SW 1271 (cell line): ENCODE results near the gene NFE2L3.

Source experiments
- DNase-seq, 2 experiments: peaks; one replicate each; lab custom pipeline; 2025; lab: John Stamatoyannopoulos, UW

NFE2L3 gene

DNA sequence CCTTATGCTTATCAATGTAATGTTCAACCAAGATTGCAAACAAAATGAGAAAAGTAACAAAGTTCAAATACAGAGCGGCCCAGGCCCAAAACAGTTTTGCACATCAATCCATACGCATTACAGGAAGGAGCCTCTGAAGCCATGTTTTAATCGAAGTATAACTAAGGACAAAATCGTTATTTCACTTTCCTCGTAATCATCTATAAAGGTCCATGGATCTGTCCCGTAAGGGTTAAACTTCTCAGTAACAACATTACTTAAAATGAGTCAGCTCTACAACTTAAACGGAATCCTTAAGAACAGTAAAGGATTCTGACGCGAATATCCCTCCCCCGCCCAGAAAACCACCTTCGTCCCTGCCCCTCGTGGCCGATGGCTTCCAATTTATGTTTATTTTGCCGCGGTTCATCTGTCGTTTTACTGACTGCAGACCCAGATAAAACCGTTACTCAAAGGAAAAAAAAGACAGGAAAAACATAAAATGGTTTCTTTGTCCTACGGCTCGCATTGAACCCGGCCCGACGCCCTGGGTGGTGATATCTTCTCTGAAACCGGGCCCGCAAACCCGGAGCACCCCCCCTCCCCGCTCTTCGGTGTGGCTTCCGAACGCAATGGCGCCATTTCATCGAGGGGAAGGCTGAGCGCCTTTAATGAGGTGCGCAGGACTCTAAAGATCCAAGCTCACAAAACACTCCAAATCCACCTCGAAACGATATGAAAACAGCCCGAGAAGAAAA, 47.5 kb downstream of the NFE2L3 start:
- DNase-seq = peak in 1 of 2 experiments; percentile 60

- DNase-seq = peak in 1 of 2 experiments; percentile 60
These were observed 48.0 kb downstream of the NFE2L3 start for GRCh38 chr7:26200038-26200443.

GRCh38 chr7:26200444-26201246, 48.6 kb downstream of the NFE2L3 start, which contains the start of gene HNRNPA2B1:
Gene HNRNPA2B1, minus strand, starts transcription at chr7:26200746. Its CDS starts 169 bp downstream, at chr7:26200577.
- peak; percentile 86 to 95 for DNase-seq

DNA sequence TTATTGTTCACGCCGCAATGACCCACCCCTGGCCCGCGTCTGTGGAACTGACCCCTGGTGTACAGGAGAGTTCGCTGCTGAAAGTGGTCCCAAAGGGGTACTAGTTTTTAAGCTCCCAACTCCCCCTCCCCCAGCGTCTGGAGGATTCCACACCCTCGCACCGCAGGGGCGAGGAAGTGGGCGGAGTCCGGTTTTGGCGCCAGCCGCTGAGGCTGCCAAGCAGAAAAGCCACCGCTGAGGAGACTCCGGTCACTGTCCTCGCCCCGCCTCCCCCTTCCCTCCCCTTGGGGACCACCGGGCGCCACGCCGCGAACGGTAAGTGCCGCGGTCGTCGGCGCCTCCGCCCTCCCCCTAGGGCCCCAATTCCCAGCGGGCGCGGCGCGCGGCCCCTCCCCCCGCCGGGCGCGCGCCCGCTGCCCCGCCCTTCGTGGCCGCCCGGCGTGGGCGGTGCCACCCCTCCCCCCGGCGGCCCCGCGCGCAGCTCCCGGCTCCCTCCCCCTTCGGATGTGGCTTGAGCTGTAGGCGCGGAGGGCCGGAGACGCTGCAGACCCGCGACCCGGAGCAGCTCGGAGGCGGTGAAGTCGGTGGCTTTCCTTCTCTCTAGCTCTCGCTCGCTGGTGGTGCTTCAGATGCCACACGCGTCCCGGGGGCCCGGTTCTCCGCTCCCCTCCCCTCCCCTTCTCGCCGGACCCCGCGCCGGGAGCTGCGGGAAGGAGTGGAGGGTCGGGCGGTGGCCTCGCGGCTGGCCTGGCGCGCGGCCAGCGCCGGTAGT, 49.4 kb downstream of the NFE2L3 start, which contains the start of gene CBX3:
Gene CBX3, plus strand, starts transcription at position 499 of the 772 bp plus-strand sequence. CDS start 1,254 bp downstream, outside the sequence.
- peak; percentile 79 to 91 for DNase-seq

GRCh38 chr7:26202019-26202990, 50.3 kb downstream of the NFE2L3 start:
- peak in 1 of 2 experiments; percentile 59 for DNase-seq

DNA sequence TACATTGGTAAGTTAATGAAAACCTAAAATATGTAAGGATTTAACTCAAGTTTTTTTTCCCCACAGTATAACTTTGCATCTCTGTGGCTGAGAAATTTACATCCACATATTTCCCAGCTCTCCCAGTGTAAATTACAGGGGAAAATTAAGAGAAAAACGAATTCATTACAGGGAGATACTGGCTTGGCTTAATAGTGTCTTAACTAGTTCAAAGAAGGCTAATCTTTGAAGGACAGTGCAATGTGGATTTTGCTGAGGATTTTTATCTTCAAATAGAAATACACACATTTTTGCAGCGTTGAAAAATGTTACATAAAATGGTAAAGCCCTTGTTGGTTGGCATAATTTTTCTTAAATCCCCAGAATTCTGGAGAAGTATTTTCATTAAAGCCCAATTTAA, 51.0 kb downstream of the NFE2L3 start:
- DNase-seq = no peak

DNA sequence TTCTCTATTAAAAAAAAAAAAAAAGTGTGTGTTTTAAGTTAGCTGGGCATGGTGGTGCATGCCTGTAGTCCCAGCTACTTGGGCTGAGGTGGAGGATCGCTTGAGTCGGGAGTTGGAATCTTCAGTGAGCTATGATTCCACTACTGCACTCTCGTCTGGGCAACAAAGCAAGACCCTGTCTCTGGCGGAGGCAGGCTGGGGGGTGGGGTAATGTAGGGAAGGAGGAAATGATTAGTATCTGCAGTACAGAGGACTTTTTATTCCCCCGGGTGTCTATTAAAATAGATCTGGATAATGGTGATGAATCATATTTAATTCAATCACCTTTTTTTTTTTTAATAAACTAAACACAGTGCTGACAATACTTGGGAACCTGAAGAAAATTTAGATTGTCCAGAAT, 56.0 kb downstream of the NFE2L3 start:
- DNase-seq = no peak

DNA sequence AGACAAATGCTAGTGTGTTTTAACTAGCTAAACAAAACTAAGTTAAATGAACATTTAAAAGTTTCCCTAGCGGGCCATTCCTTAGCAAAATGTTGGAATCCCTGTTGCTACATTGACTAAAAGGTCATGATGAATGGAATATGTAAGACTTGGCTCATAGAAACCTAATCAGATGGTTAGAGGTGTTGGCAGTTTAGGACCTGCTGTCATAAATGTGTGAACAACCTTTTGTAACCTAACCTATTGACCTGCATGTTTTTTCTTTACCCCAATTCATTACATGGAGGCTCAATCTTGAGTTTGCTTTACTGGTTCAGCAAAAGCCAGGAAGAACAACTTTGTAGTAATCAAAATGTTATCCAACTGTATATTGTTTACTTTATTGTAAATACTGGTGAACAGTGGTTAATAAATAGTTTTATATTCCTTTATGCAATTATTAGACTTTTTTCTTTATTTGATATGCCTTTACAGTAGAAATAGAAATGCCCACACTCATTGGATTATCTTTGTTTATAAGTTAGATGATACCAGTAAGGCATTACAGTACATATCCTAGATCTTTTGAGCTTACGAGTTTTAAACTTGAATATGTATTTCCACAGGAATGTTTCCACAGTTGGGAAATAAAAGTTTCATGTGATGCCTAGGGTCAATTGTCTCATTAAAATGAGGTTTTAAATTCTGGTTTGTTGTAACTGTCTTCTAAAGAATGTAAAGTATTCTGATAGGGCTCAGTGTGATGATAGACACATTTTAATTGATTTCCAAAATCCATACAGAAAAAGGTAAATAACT, 61.1 kb downstream of the NFE2L3 start:
- DNase-seq = no peak

DNA sequence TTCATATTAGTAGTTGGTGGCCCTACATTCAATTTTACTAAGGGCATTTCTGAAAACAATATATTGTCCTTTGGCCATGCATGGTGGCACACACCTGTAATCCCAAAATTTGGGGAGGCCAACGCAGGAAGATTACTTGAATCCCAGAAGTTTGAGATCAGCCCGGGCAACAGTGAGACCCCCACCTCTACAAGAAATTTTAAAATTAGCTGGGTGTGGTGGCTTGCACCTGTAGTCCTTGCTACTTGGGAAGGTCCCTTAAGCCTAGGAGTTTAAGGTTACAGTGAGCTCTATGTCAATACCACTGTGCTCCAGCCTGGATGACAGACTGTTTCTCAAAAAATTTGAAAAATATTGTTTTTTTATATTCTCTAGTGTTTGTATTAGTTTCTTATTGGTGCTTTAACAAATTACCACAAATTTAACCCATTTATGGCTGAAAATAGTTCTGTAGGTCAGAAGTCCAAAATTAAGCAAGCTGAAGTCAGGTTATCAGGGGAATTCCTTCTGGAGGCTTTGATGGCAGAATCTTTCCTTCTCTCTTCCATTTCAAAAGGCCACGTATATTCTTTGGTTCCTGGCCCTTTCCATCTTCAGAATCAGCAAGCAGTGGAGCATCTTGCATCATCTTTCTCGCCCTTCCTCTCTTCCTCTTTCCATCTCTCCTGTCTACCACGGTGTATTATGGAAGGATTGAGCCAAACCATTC, 62.0 kb downstream of the NFE2L3 start:
- DNase-seq = no peak

- no peak for DNase-seq
These were observed 64.1 kb downstream of the NFE2L3 start for GRCh38 chr7:26216049-26216448.

DNA sequence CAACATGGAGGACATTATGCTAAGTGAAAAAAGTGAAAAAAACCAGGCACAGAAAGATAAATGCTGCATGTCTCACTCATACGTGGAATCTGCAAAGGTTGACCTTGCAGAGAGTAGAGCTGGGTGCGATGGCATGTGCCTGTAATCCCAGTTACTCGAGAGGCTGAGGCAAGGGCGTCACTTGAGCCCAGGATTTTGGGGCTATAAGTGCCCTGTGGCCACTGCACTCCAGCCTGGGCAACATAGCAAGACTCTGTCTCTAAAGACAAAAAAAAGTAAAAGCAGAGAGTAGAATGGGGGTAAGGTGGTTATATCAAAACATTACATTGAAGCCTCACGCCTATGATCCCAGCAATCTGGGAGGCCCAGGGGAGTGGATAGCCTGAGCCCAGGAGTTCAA, 72.4 kb downstream of the NFE2L3 start:
- no peak for DNase-seq

DNA sequence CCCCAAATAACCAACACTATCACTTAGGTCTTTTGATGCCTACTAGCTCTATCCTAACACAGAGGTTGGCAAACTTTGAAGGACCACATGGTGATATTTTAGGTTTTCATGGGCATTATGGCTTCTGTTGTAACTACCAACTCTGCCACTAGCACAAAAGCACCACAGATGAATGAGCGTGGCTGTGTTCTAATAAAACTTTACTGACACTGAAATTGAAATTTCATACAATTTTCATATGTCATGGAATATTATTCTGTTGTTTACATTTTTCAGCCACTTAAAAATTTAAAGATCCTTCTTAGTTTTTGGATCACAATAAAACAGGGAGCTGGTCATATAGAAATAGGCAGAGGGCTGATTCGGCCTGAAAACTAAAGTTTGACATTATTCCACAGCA, 76.0 kb downstream of the NFE2L3 start:
- DNase-seq = no peak

DNA sequence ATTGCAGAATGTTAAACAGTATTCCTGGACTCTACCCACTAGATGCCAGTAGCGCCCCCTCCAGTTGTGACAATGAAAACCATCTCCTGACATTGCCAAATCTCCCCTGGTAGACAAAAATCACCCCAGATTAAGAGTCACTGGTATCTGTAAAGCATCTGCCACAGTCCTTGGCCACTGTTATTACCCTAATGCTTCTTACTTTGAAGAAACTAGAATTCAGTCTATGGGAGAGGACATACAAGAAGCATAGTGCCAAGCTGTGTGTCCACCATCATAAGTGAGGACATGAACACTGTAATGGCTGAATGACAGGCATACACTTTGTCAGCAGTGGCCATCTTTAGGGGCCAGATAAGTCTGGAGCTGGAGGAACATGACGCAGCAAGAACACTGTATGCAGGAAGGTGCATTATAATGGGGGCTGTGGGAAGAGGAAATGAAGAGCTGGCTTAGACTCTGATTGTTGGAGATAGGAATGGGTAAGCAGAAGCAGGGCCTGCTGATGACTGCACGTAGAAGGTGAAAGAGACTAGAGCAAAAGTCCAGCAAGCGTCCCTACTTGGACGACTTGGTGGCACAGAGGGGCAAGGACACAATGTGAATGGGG, 82.0 kb downstream of the NFE2L3 start:
- no peak for DNase-seq
